MM.1S (cell line): Measurements from ENCODE around the gene NIT2.

Source experiments
- EZH2 ChIP-seq: fragments of 300-600 bp; sonication (generic); optimal IDR thresholded peaks from 2 replicates; pipeline ENCODE3; 2017; ENCODE audit warnings: low read depth, mild to moderate bottlenecking, antibody characterized with exemption, low read length, mixed read lengths
- EZH2phosphoT487 ChIP-seq: fragments of 300-600 bp; sonication (generic); IDR thresholded peaks from 2 replicates; pipeline ENCODE4 v1.6.1; 2018; ENCODE audit warnings: antibody characterized with exemption, low read length
- TF ChIP-seq, protein P1 (sequence below): fragments of 300-600 bp; sonication (generic); IDR thresholded peaks from 2 replicates; pipeline ENCODE4 v1.5.1; 2016; ENCODE audit warnings: antibody characterized with exemption, low read length, mixed read lengths

DNA sequence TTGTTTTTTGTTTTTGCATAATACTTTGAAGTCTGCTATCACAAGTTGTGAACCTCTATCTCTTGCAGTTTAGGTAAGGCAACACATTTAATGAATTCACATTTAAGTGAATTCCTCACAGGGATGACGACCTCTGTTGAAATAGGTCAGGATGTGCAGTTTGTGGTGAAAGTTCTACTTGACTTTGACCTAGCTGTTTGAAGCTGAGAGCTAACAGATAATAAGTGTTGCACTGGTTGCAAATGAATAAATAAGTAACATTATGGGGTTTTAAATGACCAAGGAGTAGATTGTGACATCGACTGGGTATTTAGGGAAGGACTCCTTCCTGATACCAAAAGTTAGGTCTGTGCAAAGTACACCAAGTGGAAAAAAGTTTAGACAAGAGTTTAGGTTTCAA is 23.9 kb downstream of the NIT2 start:
- TF ChIP-seq, protein P1, sequence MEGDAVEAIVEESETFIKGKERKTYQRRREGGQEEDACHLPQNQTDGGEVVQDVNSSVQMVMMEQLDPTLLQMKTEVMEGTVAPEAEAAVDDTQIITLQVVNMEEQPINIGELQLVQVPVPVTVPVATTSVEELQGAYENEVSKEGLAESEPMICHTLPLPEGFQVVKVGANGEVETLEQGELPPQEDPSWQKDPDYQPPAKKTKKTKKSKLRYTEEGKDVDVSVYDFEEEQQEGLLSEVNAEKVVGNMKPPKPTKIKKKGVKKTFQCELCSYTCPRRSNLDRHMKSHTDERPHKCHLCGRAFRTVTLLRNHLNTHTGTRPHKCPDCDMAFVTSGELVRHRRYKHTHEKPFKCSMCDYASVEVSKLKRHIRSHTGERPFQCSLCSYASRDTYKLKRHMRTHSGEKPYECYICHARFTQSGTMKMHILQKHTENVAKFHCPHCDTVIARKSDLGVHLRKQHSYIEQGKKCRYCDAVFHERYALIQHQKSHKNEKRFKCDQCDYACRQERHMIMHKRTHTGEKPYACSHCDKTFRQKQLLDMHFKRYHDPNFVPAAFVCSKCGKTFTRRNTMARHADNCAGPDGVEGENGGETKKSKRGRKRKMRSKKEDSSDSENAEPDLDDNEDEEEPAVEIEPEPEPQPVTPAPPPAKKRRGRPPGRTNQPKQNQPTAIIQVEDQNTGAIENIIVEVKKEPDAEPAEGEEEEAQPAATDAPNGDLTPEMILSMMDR: no peak
- TF ChIP-seq EZH2 (no peak), EZH2phosphoT487 (no peak)
